HG02763 (cell line): ENCODE data around the gene EPHB2.
"Not testable (repeated sequence)": the region's sequence is repeated elsewhere in the genome, so short reads cannot be mapped to it uniquely, and the experiment has no call there.

Experiments used
- ATAC-seq: cut with Tn5 transposase; IDR thresholded peaks from one replicate; pipeline ENCODE4 v1.9.1; 2021; ENCODE audit warnings: mild to moderate bottlenecking, moderate library complexity; ENCODE audit not compliant: unreplicated experiment

EPHB2 gene

DNA sequence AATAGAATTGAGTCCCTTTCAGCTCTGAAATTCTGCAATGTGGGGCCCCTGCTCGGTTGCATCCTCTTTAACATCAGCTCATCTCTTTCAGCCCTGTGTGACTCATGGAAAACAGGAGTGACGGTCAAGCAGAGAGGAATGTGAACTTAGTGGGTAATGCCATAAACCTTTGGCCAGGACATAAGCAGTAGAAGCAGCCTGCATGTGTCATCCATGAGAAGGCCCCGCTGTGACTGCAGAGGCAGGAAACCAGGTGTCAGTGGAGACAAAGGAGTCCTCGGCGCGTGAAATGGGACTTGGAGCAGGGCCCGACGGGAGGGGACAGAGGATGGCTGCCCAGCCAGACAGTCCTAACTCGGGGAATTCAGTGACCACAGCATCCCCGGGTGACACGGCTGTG, 21.1 kb upstream of the EPHB2 start:
- ATAC-seq: no peak

DNA sequence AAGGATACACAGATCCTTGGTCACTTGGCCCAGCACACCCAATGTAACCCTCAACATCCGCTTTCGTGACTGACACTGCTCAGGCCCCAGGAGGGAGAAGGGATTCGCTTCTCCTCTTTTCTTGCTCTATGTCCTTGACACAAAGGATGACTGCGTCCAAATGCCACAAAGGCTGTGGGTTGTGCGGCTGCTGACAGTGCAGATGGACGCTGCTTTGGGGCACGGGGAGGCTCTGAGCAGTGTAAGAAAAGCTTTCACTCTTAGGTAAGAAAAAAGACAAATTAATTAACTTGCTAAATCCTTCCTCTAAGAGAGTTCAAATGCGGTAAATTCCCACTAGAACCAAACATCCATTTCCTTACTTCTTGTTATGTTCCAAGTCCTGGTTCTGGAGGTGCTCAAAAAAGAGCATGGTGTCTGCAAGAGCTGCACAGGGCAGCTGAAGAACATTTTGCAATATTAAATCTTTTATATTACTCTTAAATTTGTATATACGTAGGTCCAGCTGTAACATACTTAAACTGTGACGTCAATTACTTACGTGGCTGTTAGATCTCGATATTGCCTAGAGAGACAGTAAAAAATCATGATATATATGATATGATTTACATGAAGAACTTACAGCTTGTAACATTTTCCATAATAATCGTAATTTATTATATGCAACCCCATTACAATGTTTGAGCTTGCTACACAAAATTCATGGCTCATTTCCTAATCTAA, 19.4 kb upstream of the EPHB2 start:
- ATAC-seq: no peak

DNA sequence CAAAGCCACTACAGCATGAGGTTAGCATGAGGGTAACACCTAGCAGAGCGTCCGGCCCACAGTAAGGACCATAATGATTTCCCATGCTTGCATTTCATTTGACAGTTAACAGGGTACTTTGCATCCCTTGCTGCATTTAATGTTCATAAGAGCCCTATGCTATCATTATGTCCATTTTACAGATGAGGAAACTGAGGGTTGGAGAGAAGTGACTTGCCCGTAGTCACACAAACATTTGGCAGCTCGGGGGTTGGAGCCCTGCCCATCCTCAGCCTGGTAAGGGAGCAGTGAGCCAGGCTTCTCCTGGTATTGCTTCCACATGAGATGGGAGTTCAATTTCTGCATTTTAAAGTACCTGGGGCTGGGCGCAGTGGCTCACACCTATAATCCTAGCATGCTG, 16.5 kb upstream of the EPHB2 start:
- no peak for ATAC-seq

DNA sequence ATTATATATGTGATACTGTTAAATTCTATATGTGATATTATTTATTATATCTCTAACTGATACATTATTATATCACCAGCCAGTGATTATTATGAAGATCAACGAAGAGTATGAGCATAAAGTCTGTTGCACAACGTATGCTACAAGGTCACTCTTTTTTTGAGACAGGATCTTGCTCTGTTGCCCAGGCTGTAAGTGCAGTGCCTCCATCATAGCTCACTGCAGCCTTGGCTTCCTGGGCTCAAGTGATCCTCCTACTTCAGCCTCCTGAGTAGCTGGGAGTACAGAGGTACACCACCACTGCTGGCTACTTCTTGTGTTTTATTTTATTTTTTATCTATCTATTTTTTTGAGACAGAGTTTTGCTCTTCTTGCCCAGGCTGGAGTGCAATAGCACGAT, 14.0 kb upstream of the EPHB2 start:
- ATAC-seq: no peak

DNA sequence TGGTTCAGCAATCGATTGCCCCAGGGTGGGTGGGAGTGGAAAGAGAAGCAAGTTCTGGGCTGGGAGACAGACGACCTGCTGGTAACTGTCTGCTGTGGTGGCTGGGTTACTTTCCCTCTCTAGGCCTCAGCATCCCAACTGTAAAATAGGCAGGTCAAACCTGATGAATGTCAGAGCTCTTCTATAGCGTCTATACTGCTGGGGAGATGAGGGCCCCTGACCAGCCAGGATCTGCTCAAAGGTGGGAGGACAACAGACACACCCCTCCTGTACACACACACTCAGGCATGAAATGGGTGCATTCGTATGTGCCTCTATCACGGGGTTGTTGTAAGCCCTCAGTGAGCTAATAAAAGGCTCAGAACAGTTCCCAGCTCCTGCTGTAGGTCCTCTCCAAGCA, 12.7 kb upstream of the EPHB2 start:
- no peak for ATAC-seq

DNA sequence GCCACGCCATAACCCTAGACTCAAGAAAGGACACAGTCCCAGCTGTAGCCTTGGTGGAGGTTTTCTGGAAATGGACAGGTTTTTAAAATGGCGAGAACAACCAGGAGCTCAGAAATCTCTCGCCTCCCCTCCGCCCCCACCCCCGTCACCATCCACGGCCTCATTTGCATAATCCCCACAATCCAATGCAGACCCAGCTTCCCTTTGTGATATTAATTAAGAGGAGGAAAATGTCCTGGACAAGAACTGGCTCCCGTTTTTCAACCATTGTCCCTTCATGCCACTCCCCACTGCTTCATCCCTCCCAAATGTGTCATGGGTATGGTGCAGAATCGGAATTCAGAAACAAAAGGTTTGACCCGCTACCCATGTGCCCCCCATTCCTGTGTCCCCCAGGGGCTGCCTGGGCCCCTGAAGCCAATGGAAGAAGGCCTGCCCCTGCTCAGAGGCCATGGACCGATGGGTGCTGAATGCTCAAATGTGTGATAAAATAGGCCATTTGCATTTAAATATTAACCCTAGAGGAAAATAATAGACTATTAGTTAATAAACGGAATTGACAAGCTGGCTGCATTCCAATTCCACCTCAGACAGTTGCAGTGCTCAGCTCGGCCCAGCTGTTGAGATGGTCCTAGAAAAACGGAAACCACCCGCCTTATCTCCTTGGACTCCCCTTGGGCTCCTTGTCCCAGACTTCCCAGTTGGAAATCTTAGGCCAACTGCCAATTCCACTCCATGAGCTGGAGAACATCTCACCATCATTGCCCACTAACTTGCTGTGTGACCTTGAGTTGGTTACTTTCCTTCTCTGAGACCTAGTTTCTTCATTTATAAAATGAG, 10.7 kb upstream of the EPHB2 start:
- no peak for ATAC-seq

DNA sequence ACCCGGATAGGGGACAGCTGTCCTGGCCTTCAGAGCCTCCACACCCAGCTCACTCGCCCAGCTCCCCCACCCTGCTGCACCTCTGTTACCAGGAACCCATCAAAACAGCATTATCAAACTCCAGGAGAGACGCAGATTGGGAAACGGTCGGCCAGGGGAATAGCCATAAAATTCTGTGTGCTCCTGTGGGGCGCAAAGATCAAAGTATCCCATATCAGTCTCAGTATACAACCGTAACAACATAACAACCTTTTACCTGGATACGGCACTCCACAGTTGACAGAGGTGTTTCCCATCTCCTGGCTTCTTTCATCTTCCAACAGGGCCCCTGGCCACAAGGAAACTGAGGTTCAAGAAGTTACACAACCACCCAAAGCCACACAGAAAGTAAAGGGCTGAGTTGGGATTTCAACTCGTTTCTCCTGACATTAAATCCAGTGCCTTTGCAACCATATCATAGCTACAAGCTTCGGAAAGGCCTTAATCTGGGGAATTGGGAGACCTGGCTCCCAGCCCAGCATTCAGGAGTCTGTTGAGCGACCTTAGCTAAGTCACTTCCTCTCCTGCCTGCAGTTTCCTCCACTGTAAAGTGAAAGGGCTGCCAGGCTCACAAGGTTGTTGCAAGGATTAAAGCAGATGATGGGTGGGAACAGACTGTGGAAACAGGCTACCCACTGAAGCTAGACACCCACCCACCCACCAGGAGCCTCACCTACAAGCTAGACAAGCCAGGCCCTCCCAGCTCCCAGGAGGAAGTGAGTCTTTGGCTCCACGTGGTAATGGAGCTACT, 8.1 kb upstream of the EPHB2 start:
- ATAC-seq: no peak

DNA sequence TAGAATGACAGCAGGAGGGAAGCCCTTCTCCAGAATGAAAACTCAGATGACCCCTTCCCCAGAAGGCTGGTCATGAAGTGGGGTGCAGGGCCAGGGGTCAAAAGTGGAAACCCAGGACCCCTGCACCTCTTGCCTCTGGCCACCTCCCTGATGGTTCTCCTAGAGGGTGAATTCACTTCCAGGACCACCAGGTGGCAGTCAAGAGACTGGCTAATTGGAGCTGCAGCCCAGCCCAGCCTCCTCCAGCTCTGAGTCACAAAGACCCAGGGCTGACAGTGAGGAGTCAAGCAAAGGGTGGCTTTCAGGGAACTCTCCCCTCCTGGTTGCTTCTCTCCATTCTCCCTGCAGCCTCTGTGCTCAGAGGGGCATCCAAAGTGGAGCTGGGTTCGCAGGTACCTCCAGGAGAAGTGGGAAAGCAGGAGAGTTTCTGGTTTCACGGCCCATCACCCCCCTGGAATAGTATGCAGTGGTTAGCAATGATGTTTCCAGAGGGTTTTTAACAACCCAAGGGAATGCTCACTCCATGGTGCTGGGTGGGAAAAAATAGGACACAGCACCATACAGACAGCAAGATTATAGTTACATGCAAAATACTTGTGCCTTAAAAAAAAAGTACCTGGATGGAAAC, 6.1 kb upstream of the EPHB2 start:
- ATAC-seq: no peak

DNA sequence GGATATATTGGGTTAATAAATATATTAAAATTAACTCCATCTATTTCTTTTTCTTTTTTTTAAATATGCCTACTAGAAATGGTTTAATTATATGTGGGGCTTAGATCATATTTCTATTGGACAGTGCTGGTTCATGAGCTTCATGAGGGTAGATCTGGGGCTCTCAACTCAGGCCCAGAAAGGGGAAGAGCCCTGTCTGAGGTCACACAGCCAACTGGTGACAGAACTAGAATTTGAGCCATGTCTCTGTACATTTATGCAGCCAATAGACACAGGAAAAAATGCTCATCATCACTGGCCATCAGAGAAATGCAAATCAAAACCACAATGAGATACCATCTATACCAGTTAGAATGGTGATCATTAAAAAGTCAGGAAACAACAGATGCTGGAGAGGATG, 5.1 kb upstream of the EPHB2 start:
- no peak for ATAC-seq

DNA sequence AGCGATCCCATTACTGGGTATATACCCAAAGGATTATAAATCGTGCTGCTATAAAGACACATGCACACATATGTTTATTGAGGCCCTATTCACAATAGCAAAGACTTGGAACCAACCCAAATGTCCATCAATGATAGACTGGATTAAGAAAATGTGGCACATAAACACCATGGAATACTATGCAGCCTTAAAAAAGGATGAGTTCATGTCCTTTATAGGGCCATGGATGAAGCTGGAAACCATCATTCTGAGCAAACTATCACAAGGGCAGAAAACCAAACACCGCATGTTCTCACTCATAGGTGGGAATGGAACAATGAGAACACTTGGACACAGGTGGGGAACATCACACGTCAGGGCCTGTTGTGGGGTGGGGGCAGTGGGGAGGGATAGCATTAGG, 4.5 kb upstream of the EPHB2 start:
- ATAC-seq: not testable (repeated sequence)

DNA sequence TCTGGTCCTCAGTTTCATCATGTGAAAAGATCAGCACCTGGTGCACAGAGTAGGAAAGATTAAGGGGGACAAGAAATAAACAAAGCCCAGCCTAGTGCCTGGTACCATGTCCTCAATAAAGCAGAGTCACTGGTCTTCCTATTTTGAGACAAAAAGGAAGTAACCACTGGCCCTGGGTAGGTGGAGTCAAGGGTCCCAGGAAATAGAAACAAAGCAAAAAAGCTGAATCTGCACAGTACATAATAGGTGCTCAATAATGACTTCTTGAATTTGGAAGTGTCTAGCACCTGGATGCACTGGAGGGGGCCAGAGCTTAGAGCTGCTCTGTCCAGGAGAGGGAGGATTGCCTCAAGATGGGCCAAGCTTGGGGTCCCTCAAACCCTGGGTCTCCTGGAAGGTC, 1.9 kb upstream of the EPHB2 start:
- no peak for ATAC-seq

DNA sequence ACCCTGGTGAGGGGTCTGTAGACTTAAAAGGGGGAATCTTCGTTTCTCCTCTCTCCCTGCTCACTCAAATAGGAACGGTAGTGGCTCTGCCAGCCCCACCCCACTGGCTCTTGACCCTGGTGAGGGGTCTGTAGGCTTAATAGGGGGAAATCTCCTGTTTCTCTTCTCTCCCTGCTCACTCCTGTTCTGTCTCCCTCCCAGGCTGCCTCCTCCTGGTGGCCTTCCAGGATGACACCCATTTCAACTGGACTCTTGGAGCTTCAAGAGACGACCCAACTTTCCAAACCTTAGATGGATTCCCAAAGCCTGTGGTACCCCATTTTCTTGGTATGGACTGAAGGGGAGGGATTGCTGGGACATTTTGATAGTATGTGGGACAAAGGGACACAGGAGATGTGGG, 1.4 kb upstream of the EPHB2 start:
- ATAC-seq: no peak

DNA sequence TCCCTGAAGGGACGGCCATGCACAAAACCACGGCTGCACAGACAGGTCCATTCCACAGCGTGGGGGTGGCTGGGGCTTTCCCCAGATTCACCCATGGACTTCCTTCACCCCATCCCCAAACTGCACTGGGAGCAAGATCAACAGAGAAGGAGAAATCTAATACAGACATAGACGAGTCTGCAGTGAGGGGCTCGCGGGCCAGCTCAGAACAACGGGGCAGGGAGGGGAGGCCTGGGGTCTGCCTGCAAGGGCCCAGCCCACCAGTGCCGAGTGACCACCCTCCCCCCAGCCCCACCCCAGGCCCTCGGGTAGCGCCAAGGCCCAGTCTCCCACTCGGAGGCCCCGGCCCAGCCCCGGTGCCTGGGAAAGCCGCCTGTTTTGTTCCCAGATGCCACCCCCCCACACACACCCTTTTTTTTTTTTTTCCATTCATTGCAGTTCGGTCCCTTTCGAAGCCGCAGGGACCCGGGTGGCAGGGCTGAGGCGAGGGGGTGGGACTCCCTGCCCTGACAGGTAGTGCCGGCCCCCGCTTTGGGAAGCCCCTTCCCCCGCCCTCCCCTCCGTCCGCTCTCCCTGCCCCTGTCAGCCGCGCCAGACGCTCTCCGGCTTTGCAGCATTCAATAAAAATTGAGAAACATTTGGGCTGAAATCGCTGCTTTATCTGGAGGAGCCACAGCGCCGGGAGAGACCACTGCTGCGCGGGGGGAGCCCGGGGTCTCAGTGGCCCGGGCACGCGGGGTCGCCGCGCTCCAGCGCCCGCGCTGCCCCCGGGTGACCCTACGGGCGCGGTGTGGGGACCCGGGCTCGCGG, 543 bp upstream of the EPHB2 start:
- no peak for ATAC-seq

DNA sequence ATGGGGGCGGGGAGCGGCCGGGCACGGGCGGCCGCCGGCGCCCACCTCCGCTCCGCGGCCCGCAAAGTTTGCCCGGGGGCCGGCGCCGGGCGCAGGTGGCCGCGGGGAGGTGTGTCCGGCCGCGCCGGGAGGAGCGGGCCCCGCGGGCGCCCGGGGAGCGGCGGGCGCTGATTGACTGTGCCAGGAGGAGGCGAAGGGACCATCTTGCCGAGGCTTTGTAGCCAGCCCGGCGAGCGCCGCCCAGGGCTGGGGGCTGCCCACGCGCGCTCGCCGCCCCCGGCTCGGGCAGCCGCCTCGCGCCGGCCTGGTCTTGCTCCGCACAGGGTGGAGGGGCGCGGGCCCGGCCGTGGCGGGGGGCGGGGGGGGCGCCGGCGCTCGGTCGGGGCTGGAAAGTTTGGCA, 432 bp downstream of the EPHB2 start:
- no peak for ATAC-seq

DNA sequence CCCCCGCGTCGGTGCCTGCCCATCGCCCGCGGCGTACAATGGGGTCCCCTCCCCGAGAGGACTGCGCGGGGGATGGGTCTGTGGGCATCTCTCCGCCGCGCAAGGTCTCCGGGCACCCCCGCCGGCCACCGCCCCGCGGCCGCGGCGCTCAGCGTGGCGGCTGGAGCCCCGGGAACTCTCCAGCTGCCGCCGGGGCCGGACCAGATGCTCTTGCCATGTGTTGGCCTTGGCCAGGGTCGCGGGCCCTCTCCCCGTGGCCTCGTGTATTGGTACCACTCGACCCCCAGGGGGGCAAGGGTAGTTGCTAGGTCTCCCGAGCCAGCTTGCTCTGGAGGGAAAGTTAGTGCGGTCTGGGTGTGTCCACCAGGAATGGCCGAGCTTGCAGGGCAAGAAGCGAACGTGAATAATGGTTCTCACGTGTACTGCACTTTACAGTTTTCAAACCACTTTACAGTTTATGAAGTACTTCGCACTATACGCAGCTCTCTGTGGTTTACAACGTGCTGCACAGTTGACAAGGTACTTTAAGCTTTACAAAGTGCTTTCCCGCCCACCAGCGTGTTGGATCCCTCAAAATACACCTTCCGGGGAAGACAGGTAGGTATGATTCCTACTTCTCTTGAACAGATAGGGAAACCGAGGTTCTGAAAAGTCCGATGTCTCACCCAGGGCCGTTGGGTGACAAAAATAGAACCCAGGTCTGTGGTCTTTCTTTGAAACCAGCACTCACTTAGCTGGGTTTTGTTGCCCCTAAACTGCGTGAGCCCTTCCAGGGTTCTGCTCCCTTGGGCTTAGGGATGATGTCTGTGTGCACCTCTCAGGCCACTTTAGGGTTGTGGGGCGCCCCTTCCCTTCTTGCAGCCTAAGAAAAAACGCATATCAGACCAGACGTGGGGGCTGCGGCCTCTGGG, 1.2 kb downstream of the EPHB2 start:
- no peak for ATAC-seq

DNA sequence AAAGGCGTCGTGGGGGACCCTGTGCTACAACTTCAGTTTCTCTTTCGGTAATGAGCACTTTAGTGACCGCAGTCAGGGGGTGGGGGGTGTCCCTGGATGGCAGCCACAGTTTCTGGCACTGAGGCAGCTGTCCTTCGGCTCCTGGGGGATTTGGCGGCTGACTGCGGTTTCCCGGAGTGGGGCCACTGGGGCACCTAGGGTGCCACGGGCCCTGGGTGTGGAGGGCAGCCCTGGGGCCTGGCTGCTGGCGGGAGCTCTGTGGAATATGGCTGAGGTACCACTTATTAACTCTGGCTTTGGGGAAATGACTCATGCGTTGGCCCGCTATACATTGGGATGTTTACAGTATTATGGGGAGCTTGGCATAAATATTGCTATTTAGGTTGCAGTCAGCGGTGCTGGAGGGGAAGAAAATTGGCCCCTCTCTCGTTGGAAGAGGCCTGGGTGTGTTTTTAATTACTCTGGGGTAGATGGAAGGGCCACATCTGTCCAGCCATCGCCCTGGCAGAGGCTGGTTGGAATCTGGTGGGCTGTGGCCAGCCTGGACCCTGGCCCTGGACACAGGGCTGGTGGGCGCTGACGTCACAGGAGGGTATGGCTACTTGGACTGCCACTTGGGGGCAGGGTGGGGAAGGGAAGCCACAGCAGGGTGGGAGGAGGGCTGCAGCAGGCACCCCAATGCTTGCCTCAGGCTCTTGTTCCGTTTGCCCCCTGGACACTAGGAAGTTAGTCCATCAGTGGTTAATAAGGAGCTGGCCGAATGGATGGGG, 2.0 kb downstream of the EPHB2 start:
- no peak for ATAC-seq

DNA sequence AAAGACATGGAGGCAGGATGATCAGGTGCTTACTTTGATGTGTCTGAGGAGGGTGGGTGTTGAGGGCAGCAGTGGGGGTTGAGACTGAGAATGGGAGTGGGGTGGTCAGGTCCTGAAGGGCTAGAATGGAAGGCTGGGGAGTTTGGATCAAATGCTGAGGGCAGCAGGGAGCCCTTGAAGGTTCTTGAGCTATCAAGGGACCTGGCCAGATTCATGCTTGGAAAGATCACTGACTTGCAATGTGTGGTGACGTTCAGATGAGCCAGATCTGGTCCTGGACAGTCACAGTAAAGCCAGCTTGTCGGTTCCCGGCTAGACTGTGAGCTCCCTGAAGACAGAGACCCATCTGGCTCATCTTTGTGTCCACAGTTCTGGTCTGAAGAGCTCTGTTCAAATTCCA, 3.8 kb downstream of the EPHB2 start:
- ATAC-seq: no peak

DNA sequence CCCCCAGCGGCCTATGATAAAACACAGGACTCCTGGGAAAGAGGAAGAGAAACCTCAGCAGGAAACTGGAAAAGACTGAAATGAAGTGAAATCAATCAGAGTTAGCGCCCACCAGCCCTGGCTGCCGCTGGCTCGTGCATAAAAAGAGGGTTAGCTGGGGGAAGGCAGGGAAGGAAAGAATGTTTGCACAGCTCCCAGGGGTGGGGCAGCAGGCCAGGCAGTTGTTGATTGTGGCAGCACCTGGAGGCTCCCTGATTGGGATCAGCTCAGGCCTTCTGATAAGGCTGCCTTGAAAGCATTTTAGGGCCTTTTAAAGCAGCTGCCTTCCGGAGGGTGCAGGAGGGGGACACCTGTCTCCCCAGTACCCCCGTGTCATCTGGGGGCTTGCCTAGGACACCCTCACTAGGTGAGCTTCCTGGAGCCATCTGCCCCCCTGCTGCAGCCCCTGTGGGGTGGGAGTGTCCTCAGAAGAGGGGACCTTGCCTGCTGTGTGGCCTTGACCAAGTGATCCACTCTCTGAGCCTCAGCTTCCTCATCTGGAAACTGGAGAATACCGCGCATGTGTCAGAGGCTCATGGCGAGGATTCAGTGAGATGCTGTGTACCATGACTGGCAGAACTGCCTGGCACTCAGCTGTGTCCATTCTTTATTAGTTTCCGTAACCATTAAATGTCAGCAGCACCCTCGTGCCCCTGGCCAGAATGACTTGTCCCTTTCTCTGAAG, 6.6 kb downstream of the EPHB2 start:
- no peak for ATAC-seq
